ENCODE data around the gene STRN3.

DNA sequence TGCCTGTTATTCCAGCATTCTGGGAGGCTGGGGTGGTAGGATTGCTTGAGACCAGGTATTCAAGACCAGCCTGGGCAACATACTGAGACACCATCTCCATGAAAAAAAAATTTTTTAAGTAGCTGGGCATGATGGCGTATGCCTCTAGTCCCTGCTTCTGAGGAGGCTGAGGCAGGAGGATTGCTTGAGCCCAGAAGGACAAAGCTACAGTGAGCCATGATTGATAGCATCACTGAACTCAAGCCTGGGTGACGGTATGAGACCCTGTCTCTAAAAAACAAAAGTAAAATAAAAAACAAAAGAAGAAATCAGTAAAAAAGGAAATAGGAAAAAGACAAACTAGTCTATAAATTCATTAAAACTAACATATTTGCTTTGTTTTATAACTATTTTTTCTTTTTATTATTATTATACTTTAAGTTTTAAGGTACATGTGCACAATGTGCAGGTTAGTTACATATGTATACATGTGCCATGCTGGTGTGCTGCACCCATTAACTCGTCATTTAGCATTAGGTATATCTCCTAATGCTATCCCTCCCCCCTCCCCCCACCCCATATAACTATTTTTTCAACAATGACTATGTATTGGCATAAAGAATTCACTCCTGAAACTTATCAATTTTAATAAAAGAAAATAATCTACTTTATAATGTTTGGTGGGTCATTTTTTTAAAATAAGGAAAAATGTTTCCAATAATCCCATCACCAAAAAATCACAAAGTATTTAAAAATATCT, 16.2 kb downstream of the STRN3 start:
- TF ChIP-seq POLR2A (IDR thresholded peaks at IDR 0.05) (no peak), EP300 (IDR thresholded peaks at IDR 0.05) (no peak)
